22Rv1 (cell line): ENCODE results near the gene PLEKHA6.

Source experiments
- ZFX ChIP-seq: fragments of 450-650 bp; IDR thresholded peaks from 2 replicates; pipeline ENCODE4 v1.6.1; 2017; ENCODE audit warnings: antibody characterized with exemption, borderline replicate concordance
- TF ChIP-seq, protein P1 (sequence below): fragments of 450-650 bp; IDR thresholded peaks from 2 replicates; pipeline ENCODE4 v1.5.1; 2017; ENCODE audit warnings: mild to moderate bottlenecking

DNA sequence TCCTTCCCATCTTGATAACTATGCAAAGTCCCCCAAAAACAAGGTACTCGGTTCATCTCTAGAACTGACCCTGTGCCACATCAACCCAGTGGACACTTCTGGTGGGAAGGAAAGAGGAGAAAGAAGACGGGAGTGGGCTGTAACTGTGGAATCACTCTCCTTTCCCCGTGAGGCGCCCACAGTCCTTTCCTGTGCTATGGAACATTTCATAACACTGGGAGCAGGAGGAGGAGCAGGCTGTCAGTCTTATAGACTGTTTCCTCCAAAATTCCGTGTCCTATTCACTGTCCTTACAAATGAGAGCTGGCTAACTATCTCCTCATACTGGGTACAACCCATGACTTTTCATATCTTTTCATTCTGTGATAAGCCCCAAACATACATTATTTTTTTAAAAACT is 40.7 kb downstream of the PLEKHA6 start:
- TF ChIP-seq, protein P1, sequence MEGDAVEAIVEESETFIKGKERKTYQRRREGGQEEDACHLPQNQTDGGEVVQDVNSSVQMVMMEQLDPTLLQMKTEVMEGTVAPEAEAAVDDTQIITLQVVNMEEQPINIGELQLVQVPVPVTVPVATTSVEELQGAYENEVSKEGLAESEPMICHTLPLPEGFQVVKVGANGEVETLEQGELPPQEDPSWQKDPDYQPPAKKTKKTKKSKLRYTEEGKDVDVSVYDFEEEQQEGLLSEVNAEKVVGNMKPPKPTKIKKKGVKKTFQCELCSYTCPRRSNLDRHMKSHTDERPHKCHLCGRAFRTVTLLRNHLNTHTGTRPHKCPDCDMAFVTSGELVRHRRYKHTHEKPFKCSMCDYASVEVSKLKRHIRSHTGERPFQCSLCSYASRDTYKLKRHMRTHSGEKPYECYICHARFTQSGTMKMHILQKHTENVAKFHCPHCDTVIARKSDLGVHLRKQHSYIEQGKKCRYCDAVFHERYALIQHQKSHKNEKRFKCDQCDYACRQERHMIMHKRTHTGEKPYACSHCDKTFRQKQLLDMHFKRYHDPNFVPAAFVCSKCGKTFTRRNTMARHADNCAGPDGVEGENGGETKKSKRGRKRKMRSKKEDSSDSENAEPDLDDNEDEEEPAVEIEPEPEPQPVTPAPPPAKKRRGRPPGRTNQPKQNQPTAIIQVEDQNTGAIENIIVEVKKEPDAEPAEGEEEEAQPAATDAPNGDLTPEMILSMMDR: no peak
- no peak for TF ChIP-seq ZFX
